HG02798 (cell line): ENCODE measurements around the gene MARCKS.

Source experiments
- ATAC-seq: cut with Tn5 transposase; IDR thresholded peaks from one replicate; pipeline ENCODE4 v1.9.1; 2021; ENCODE audit warnings: mild to moderate bottlenecking; ENCODE audit not compliant: unreplicated experiment, poor library complexity

Gene MARCKS

DNA sequence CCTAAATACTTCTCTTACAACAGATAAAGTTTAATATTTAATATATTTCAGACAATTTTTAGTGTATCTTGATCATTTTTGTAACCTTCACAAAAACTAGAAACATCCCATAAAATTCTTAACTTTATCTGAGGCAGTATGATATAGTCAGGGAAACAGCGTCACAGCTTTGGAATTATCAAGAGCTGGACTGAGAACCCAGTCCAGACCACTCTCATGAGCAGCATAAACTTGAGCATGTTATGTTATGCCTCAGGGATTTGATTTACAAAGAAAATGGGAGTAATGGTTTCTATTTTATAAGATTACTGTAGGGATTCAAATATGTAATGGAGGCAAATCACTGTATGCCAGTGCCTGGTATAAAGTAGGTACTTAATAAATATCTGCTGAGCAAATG is 8.3 kb upstream of the MARCKS start:
- ATAC-seq: no peak

- no peak for ATAC-seq
Observed at GRCh38 chr6:113853252-113853651, 3.9 kb upstream of the MARCKS start.

- ATAC-seq: no peak
Observed at GRCh38 chr6:113854531-113855499, 2.3 kb upstream of the MARCKS start.

GRCh38 chr6:113855500-113856374 is 1.4 kb upstream of the MARCKS start:
- ATAC-seq: no peak

DNA sequence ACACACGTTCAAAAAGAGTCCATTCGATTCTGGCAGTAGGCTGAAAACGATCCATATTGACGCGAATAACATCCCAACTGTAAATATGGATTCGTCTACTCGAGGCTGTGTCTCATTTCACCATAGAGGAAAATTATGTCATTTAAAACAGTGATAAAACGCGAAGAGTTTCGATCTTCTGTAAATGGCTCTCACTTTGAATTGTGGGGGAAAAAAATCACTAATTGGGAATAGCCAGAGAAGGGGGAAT is 845 bp upstream of the MARCKS start:
- no peak for ATAC-seq

GRCh38 chr6:113857556-113858479 is 673 bp downstream of the MARCKS start:
- ATAC-seq: no peak

DNA sequence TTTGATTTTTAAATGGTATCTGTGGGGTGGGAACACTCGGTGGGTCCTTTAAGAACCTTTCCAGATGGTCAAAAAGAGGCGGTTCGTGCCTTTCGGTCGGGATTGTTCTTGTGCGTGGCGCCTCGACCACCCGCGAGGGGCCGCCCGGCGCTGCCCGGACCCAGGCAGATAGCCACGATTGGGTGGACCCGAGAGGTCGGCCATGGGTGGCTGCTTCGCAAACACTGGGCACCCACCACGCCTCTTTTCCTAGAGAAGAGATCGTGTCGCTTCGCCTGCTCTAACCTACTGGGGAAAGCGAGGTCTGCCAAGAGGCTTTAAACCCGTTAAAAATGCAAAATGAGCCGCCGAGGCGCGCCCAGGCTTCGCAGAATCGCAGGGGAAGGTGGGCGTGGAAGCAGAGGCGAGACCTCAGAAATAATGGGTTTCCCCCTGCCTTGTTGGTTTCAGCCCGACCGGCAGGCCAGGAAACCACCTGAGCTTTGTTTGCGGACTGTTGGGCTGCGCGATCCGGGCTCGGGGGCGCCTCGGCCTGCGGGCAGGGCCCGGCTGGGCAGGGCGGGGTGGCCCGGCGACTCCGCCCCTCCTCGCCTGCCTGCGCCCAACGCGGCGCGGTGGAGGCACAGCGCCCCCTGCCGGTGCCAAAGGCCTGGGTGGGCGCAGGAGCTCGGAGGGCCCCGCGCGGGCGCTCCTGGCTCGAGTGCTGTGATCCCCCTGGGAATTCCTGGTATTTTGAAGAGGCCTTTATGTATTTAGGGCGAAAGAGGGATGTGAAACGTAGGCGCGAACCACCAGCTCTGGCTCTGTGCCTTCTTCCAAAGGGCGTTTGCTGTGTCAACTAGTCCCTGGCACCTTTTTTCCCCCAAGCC is 1.6 kb downstream of the MARCKS start:
- peak; percentile 86 for ATAC-seq

- ATAC-seq: peak; percentile 0
Observed at GRCh38 chr6:113859349-113860180, 2.4 kb downstream of the MARCKS start.

DNA sequence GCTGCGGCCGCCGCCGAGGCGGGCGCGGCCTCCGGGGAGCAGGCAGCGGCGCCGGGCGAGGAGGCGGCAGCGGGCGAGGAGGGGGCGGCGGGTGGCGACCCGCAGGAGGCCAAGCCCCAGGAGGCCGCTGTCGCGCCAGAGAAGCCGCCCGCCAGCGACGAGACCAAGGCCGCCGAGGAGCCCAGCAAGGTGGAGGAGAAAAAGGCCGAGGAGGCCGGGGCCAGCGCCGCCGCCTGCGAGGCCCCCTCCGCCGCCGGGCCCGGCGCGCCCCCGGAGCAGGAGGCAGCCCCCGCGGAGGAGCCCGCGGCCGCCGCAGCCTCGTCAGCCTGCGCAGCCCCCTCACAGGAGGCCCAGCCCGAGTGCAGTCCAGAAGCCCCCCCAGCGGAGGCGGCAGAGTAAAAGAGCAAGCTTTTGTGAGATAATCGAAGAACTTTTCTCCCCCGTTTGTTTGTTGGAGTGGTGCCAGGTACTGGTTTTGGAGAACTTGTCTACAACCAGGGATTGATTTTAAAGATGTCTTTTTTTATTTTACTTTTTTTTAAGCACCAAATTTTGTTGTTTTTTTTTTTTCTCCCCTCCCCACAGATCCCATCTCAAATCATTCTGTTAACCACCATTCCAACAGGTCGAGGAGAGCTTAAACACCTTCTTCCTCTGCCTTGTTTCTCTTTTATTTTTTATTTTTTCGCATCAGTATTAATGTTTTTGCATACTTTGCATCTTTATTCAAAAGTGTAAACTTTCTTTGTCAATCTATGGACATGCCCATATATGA is 3.2 kb downstream of the MARCKS start:
- ATAC-seq: no peak

GRCh38 chr6:113862112-113862511 is 5.0 kb downstream of the MARCKS start:
- ATAC-seq: no peak

DNA sequence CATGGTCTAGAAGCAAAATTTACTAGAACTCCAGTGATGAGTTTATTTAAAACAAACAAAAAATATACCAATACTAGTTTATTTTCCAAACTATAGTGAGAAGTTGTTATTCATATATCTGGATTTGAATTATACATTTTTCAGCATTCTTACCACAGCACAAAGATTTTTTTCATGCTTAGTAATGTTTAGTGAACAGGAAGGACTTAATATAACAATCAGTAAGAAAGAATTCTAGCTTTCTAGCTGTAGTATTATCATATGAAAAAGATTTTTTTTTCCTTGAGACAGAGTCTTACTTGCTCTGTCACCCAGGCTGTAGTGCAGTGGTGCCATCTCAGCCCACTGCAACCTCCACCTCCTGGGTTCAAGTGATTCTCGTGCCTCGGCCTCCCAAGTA is 13.8 kb downstream of the MARCKS start:
- ATAC-seq: no peak

DNA sequence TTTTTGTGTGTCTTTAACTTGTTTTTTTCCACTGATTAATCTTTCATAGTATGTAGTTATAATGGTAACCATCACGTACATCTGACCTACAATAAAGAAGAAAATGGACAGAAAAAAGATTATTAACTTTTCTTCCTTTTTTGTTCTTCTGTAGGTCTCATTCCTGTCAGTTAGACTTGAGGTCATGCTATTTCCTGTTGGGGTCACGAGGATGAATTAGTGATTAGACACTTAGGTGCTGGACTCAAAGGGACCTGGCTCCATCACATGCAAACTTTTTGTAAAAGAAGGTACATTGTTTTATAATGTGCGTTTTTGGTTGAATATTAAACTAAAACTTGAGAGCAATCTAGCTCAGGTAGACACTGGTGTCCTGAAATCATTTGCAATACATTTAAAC is 14.8 kb downstream of the MARCKS start:
- ATAC-seq: no peak

GRCh38 chr6:113873043-113873667 is 16.0 kb downstream of the MARCKS start:
- ATAC-seq: peak; percentile 98

DNA sequence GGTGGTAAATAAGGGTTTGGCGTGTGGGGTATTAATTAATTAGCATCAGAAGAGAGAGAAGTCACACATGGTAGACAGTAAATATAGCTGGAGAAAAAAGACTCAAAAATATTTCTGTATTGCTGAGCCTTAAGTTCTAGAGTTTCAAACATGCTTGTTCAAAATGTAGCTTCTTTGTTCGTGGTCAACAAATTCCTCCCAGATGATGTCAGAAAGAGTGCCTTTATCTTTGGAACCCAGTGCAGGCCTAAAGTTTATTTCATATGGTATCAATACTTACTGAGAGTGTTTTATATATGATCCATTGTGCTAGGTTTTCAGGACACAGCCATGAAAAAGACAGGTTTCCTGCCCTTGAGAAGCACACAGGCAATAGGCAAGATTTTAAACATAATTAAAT is 18.3 kb downstream of the MARCKS start:
- ATAC-seq: no peak

DNA sequence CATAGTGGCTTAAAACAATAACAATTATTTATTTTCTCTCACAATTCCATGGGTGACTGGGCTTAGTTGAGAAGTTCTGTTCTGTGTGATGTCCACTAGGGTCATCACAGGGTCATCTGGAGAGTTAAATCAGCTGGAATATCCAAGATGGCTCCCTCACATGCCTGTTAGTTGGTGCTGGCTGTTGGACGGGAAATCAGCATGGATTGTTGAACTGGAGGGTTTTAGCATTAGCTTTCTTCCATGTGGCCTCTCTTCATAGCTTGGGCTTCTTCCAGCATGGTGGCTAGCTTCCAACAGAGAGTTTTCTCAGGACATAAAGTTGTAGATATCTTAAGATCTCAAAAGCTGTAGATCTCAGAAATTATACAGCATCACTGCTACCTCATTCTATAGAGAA is 19.6 kb downstream of the MARCKS start:
- ATAC-seq: no peak

DNA sequence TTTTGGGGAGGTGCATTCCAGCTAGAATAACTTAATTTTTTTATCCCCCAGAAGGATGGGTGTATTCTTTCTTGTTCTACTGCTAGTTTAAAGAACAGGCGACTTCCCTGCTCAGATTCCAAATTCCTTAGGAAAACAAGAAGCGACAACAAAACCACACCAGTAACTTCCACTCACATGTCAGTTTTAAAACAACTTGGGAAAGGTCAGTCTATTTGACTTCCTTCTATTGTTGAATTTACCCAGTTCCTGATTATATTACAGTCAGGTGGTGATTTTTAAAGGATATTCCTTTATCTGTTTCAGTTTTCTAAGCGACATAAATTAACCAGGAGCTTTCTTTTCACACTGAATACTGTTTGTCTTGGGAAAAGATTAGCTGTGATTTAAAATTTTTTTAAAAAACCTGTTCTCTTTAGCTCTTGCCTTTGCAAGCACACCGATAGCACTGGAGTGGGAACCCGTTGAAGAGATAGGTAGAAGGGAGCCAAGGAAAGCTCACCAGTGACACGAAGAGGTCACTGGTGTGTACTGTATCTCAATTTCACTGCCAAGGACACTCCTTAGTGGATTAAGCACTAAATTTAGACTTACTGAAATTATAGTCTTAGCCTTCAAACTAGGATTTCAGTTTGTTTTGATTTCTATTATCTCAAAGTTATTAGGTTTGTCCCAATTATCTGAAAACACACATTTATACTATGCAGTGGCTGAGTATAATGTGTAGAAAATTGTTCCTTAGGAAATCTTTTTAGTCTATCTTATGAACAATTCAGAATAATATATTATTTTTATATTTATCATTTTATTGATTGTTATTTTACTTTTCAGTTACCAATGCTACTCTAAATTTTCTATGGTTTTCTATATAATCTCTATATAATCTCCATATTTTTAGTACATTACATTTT is 22.3 kb downstream of the MARCKS start:
- ATAC-seq: peak; percentile 100
